ENCODE results near the gene DUSP8. TPM values are rescaled to one million over a fixed set of nuclear protein-coding genes. Genes with fewer than 3 reads are reported as not detected.

DUSP8 gene
- total and polyA plus RNA-seq, 9 of the 15 experiments (the other 6 are each of a cell fraction or from before 2014, with no cell fraction given): 0.14 to 2.0 (median 0.86) TPM; not detected in 2

DNA sequence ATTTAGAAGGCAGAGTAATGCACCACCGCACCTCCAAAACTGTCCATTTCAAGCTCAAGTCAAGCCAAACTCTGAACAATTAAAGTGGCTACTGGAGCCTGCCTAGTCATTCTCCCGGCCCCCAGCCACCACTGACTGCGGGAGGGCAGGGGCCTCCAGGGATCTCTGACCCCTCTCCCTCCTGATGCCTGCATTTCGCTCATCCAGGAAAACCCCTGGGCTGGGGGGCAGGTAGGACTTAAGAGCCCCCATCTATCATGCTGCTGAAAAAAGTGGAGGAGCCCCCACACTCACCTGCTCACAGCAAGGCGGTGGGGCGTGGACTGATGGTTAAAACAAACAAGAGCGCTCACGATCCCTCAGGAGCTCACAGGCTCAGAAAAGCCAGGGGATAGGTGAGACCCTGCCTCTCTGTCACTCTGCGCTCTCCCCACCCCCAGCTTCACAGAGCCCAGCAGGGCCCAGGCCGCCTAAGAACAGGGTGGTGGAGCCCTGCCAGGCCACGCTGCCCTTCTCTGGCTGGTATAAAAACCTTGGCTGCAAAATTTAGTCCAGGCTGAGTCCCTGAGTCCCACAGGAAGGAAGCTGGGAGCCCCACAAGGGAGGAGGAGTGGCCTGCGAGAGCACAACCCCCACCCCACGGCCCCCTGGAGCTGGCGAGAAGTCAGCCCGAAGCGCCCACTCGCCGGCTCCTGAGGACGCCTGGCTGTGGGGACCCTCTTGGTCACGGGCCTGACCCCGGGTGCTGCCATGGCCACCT, 64.5 kb downstream of the DUSP8 start (continued):
- TF ChIP-seq, protein P1, sequence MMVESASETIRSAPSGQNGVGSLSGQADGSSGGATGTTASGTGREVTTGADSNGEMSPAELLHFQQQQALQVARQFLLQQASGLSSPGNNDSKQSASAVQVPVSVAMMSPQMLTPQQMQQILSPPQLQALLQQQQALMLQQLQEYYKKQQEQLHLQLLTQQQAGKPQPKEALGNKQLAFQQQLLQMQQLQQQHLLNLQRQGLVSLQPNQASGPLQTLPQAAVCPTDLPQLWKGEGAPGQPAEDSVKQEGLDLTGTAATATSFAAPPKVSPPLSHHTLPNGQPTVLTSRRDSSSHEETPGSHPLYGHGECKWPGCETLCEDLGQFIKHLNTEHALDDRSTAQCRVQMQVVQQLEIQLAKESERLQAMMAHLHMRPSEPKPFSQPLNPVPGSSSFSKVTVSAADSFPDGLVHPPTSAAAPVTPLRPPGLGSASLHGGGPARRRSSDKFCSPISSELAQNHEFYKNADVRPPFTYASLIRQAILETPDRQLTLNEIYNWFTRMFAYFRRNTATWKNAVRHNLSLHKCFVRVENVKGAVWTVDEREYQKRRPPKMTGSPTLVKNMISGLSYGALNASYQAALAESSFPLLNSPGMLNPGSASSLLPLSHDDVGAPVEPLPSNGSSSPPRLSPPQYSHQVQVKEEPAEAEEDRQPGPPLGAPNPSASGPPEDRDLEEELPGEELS (CRISPR knock-in tag; IDR thresholded peaks at IDR 0.05; ENCODE audit: borderline replicate concordance): no peak
- TF ChIP-seq HOXB6 (CRISPR knock-in tag; IDR thresholded peaks at IDR 0.05; ENCODE audit: borderline replicate concordance): no peak

DNA sequence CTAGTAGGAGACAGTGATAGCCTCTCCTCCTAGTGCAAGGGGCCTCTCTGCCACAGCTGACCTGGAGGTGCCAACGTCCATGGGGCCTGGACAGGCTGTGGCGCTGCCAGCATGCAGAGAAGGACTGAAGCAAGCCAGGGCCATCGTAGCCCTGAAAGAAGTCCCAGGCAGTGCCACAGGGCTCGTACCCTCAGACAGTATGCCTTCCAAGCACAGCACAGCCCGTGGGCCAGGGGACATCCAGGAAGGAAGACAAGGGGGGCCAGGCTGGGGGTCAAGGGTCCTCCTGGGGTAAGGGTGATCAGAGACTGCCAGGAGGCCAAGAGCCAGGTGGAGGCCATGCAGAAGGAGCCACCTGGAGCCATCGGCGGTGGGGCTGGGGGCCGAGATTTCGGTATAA, 65.1 kb downstream of the DUSP8 start:
- H3K4me1 ChIP-seq (replicated peaks in 1 of 2; ENCODE audit: control insufficient read depth in 2 of 2, insufficient read depth in 2 of 2, low read length in 2 of 2): peaks cover 0 to 27% of the 10 kb centered on the region in 2 experiments; a peak in 2 of 5 replicates
- no peak overlapping the region for H3K4me3 ChIP-seq
- H4K20me1 ChIP-seq (replicated peaks; ENCODE audit: control insufficient read depth, insufficient read depth, low read length): peaks cover 43% of the 10 kb centered on the region
- no peak overlapping the region for H3K27ac ChIP-seq (ENCODE audit: extremely low read depth, low read depth, low read length)
- no peaks in the 10 kb centered on the region for H3K27me3 ChIP-seq (ENCODE audit: control insufficient read depth in 2 of 2, insufficient read depth in 2 of 2, low read length in 2 of 2)
- no TSS peak for BruUV-seq (replicated peaks)
- no peak overlapping the region for H2AFZ ChIP-seq (ENCODE audit: low read depth, low read length)
- intact Hi-C loops (cut with micrococcal nuclease): no loop called here
- H3K9ac ChIP-seq (ENCODE audit: insufficient read depth in 1 of 2, low read depth in 2 of 2, low read length in 2 of 2): peak overlapping the region in 1 of 2 experiments; percentile 20; a peak in 1 of 4 replicates
- no peak for DNase-seq (ENCODE audit: extremely low read depth in 1 of 4, low spot score in 3 of 4)
- no peaks in the 10 kb centered on the region for H3K9me3 ChIP-seq (replicated peaks; ENCODE audit: control insufficient read depth, insufficient read depth, low read depth, low read length)
- no peaks in the 10 kb centered on the region; the same call in 1 of the 3 replicates for H3K79me2 ChIP-seq (ENCODE audit: control insufficient read depth, insufficient read depth, low read length)
- no peak for ATAC-seq
- peaks cover under 1% of the 10 kb centered on the region for H3K9me1 ChIP-seq (ENCODE audit: control insufficient read depth, insufficient read depth, low read length)
- POLR2A ChIA-PET: no interaction called here
- CTCF ChIA-PET (ENCODE audit: low intra/inter-chr PET ratio): no interaction called here
- FAIRE-seq: no peak
- no peak overlapping the region for H3K4me2 ChIP-seq (ENCODE audit: insufficient read depth, low read length)
- H3K36me3 ChIP-seq (ENCODE audit: control insufficient read depth, insufficient read depth, low read length): no peaks in the 10 kb centered on the region
- WGBS (ENCODE audit: insufficient coverage, low coverage, missing lambda C conversion rate): 62% methylated on average over 8 of the region's 9 CpGs
- in situ Hi-C loops (cut with MboI): no loop called here
- TF ChIP-seq ZNF778 (CRISPR knock-in tag; IDR thresholded peaks at IDR 0.05) (no peak), GATAD2A (IDR thresholded peaks at IDR 0.05) (no peak), GATA2 (CRISPR knock-in tag; IDR thresholded peaks at IDR 0.05) (no peak), ZNF79 (CRISPR knock-in tag; IDR thresholded peaks at IDR 0.05; ENCODE audit: low read depth) (no peak), EP300 (IDR thresholded peaks at IDR 0.05; ENCODE audit: low read length) (no peak), EGR1 (conservative IDR thresholded peaks at IDR 0.05) (no peak), ZBTB8A (IDR thresholded peaks at IDR 0.05; ENCODE audit: partially characterized antibody) (no peak), E2F3 (CRISPR knock-in tag; IDR thresholded peaks at IDR 0.05) (no peak), HDAC2 (IDR thresholded peaks at IDR 0.05) (no peak)
- TF ChIP-seq, protein P2, sequence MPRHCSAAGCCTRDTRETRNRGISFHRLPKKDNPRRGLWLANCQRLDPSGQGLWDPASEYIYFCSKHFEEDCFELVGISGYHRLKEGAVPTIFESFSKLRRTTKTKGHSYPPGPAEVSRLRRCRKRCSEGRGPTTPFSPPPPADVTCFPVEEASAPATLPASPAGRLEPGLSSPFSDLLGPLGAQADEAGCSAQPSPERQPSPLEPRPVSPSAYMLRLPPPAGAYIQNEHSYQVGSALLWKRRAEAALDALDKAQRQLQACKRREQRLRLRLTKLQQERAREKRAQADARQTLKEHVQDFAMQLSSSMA (CRISPR knock-in tag; IDR thresholded peaks at IDR 0.05): no peak
- TF ChIP-seq, protein P3, sequence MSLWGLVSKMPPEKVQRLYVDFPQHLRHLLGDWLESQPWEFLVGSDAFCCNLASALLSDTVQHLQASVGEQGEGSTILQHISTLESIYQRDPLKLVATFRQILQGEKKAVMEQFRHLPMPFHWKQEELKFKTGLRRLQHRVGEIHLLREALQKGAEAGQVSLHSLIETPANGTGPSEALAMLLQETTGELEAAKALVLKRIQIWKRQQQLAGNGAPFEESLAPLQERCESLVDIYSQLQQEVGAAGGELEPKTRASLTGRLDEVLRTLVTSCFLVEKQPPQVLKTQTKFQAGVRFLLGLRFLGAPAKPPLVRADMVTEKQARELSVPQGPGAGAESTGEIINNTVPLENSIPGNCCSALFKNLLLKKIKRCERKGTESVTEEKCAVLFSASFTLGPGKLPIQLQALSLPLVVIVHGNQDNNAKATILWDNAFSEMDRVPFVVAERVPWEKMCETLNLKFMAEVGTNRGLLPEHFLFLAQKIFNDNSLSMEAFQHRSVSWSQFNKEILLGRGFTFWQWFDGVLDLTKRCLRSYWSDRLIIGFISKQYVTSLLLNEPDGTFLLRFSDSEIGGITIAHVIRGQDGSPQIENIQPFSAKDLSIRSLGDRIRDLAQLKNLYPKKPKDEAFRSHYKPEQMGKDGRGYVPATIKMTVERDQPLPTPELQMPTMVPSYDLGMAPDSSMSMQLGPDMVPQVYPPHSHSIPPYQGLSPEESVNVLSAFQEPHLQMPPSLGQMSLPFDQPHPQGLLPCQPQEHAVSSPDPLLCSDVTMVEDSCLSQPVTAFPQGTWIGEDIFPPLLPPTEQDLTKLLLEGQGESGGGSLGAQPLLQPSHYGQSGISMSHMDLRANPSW (CRISPR knock-in tag; IDR thresholded peaks at IDR 0.05): no peak
